UCSD-AML1 (cell line): Measurements from ENCODE around the gene ANKH.
"Not testable (repeated sequence)": the region's sequence is repeated elsewhere in the genome, so short reads cannot be mapped to it uniquely, and the experiment has no call there.

Experiments
- DNase-seq: peaks from one replicate; lab custom pipeline; 2025; ENCODE audit not compliant: unreplicated experiment; lab: John Stamatoyannopoulos, UW

The ANKH gene

DNA sequence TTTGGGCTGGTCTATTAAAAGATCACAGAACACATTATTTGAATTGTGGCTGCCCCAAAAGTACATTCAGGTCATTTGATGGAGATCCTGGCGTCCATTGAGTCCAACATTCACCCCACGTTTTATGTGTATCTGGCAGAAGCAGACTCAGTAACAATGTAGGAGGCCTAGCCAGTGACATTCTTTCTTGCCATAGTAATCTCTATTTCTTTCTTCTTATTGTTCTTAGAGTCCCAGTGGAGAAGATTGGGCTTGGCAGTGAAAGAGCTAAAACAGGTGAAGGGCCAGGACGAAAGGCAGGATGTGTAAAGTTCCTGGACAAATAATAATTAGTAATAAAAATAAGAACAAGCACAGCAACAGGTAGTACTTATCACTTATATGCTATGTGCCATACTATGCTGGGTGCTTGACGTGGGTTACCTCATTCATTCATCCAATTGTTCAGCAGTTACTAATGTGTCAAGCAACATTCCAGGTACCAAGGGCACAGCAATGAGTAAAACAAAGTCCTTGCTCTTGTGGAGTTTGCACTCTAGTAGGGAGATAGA lies 12.6 kb upstream of the ANKH start:
- no peak for DNase-seq

DNA sequence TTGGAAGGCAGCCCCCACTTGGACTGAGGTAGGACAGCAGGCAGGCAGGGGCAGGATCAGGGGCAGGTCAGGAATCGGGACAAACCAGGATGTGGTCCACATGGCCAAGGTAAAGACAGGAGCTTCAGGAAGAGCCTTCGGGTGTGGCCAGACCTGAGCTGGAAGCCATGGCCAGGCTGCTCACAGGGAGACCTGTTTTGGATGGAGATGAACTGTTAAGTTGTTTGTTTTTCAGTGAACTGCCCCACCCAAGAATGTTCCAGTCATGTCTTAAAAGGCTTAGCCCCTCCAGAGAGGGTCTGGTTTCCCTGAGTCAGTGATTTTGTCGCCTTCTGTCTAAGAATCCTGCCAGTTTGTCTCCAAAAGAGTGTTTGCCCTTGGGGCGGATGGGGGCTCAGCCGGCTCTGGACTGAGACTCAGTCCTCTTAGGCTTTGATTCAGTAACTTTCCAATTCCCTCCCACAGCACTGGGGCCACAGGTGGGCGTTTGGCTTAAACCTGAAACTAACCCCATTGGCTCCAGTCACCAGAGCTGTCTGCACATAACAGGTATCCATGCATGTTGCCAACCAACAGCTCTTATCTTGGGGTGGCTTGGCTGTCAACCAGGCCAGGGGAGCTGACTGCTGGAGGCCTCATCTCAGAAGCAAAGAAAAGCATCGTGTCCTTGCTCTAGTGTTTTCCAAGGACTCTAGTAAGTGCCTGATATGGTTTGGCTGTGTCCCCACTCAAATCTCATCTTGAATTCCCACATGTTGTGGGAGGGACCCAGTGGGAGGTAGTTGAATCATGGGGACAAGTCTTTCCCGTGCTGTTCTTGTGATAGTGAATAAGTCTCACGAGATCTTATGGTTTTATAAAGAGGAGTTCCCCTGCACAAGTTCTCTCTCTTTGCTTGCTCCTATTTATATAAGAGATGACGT lies 11.3 kb upstream of the ANKH start:
- DNase-seq, result no peak

DNA sequence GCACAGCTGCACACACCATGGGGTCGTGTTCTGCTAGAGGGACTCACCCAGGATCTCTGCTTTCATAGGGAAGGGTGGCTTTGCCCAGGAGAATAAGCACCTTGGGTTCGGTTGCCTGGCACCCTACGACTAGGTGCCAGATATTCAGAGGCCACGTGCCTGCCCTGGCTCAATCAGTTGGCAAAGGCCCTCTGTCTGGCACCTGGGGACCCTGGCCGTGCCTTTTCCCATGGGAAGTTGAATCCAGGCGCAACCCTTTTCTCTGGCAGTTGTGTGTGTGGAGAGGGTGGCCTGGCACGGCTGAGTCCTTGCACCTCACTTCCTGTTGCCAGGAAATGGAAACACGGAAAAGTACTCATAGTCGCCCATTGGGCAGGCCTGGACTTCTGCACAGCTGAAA lies 10.2 kb upstream of the ANKH start:
- DNase-seq, result no peak

DNA sequence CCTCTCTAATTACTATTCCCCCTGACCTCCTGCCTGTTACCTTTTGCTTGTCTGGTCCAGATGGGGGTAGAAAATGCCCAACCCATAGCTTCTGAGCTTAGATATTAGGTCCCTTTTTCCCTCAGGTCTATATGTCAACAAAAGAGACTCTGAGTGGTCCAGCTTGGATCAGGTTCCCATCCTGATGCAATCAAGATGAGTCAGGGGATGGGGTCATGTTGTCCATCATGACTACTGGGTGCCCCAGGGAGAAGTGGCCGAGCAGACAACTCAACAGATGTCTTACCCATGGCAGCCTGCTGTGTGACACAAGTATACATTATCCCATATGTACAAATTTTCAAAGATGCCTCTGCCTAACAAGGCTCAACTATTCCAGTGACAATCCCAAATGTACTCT lies 9.1 kb upstream of the ANKH start:
- no peak for DNase-seq

DNA sequence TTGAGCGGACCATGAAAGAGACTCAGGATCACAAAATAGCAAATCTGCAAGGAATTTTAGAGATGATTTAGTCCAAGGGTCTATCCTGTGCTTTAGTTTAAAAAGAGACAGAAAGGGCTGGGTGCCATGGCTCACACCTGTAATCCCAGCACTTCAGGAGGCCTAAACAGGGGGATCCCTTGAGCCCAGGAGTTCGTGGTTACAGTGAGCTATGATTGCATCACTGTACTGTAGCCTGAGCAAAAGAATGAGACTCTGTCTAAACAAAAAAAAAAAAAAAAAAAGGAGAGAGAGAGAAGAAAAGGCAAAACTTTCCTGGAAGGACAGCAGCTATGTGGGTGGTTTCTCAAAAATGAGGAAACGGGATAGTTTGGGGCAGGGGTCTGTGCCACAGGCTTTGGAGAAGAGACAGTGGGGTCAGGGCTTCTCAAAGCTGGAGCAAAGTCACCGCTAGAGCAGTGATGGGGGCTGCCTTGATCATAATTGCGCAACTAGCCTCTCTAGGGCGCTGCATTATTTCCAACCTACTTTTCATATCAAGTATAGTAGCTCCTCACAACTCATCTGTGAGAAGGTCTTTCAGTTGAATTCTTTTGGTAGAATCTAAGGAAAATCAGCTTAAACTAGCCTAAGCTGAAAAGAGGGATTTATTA lies 8.5 kb upstream of the ANKH start:
- DNase-seq, result no peak

DNA sequence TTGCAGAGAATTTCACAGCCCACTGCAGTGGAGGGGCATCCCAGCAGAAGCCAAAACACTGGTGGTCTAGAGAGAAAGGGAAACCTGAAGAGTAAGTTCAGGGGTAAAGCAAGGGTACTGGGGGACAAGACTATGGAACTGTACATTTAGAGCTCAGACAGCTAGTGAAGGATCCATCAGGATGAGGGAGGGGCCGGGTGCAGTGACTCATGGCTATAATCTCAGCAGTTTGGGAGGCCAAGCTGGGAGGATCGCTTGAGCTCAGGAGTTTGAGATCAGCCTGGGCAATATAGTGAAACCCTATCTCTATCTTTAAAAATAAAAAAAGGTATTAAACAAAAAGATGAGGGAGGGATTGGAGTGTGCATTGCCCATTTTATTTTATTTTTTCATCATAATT lies 7.8 kb upstream of the ANKH start:
- no peak for DNase-seq

DNA sequence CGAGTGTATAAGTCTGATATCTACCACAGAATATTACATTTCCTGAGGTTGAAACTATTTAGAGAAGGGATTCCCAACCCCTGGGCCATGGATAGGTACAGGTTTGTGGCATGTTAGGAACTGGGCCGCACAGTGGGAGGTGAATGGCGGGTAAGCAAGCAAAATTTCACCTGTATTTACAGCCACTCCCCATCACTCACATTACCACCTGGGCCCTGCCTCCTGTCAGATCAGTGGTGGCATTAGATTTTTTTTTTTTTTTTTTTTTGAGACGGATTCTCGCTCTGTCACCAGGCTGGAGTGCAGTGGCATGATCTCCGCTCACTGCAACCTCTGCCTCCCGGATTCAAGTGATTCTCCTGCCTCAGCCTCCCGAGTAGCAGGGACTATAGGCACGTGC lies 6.6 kb upstream of the ANKH start:
- DNase-seq, result not testable (repeated sequence)

DNA sequence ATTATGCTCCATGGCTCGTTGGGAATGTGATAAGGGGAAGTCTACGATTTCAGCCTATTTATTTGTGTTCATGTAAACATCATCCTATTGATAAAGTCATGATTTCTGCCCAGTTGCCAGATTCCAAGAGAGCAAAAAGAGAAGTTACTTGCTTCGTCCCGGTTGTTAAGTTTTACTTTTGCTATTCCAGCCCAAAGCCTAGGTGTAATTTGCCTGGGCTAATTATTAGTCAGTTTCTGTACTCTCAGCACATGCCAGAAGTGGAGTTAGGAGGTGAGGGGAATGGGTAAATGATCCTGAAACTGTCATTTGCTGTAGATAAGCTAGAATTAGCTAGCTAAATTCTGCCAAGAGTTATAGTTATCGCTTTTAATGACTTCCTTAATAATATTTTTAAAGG lies 4.5 kb upstream of the ANKH start:
- no peak for DNase-seq

DNA sequence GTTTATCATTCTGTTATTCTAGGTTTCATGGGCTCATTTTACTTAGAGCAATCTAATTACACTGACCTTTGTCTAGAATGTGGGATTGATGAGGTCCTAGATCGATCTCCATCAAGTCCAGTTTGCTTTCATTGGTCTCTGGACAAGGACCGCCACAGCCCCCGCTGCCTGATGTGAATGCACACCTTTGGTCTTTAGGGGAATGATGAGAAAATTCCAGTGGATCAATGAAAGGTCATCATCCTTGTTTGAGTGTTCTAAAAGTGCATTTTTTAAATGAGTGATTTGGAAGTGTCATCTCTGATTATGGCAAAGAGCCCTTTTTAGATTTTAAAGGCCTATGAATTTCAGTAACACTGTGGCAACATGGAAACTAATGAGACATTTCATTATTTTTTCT lies 2.2 kb upstream of the ANKH start:
- no peak for DNase-seq

DNA sequence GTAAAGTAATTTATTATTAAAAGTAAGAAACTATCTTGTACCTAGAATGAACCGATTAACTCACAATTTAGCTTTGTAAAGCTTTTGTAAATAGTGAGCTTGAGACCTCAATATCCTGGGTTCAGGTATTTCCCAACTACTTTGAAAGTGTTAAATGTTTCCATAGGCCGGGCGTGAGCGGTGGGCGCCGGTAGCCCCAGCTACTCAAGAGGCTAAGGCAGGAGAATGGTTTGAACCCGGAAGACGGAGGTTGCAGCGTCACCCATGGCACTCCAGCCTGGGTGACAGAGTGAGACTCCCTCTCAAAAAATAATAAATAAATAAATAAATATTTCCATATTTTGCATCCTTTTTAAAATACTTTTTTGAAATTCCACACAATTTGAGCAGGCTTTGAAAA lies 1.5 kb upstream of the ANKH start:
- DNase-seq, result no peak

DNA sequence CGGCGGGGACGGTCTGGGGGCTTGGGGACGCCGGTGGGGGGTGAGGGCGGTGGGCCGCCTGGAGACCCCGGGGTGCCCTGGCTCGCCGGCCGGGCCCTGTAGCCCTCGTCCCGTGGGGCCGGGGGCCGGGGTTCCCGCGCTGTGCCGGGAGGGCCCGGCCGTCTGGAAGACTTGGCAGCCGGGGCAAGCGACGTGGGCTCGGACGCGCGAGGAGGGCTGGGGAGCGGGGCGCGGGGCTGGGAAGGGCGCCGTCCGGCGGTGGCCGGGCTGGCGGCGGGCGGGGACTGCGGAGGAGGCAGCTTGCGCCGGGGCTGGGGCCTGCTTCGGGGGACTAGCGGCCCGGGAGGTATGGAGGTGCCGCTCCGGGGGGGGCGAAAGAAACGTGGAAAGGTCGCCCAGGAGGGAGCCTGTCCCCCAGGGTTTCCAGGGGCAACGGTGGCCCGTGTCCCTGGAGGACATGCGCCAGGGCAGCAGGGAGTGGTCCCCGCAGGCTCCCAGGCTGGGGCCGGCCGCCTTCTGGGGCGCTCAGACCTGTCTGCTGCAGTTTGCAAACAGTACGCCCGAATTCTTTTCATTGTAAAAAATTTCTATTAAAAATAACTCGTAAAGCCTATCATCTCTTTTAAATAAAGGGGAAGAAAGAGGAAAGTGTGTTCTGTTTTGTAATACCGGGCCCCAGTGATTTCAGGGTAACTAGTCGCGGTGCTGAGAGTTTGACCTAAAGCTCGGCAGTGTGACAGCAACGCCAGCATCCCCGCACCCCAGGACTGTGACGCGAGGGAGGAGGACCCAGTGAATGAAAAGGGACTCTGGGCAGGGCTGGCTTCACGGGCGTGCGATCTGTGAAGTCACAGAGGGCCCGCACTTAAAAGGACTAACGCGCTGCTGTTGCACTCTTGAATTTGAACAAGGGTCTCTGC lies 752 bp upstream of the ANKH start:
- DNase-seq, result peak; percentile 26

DNA sequence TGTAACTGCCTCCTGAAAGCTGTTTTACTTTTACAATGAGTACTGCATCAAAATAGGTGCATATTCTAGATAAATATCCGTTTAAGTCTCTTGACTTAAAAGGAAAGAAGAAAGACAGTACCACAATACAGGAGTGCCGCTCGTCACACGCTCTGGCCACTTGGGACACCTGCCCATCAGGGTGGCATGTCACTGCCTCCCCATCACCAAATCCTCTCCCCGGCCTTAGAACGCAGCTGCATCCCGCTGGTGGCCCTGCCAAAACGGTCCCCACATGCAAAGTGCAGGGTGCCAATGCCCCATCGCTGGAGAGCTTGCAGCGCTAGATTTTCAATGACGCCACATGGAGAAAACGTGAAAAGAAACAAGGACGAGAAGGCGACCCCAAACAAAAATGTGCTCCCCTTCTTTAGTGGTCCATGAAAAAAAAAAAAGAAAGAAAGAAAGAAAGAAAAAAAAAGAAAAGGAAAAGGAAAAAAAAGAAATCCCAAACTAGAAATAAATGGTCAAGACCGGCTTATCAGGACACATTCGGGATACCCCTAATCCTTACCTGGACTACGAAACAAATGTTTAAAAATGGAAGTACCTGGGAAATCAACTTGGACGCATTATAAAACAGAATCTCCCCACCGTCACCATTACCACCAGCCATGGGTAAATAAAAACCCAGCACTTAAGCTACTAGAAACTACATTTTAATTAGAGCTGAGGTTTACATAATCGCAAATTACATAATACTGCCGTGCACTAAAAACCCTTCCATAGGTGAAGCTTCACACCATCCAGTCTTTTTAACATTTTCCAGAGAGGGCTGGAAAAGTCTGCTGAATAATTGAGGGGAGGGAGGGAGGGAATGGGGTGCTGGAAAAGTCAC lies 1.0 kb downstream of the ANKH start:
- no peak for DNase-seq

DNA sequence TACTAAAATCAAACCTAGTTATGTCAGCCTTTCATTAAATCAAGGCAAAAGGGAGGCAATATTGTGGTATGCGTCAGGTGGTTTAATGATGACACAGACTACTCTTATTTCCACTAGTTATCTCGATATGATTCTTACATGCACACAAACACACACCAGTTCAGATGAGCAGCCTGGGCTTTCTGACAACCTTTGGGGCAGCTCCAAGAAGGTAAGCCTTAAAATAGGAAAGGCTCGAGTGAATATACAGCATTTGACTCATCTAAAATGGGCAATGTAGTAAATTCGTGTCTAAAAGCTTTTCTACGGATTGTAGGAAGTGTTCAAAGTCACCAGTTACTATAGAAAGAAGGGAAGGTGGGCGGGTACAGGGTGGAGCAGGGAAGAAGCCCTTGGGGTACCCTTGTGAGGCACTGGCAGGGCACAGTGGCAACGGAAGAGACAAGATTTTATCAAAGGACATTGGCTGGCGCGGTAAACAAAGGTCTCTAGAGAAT lies 1.9 kb downstream of the ANKH start:
- no peak for DNase-seq

DNA sequence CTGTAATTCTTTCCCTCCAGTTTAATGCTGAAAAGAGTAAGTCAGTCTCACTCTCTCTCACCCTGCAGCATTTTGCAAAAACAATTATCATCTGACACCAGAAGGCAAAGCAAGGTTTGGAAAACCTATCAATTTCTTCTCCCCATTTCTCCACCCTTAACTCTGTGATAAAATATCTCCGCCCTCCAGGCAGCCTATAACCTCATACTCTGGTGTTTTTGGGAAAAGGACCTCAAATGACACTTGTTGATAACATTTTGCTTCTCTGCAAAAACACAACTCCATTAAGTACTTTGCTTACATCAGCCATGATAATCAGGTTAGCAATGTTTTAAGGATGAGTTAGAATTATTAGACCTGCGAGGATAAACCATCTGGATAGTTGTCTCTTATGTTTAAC lies 2.3 kb downstream of the ANKH start:
- DNase-seq, result no peak

DNA sequence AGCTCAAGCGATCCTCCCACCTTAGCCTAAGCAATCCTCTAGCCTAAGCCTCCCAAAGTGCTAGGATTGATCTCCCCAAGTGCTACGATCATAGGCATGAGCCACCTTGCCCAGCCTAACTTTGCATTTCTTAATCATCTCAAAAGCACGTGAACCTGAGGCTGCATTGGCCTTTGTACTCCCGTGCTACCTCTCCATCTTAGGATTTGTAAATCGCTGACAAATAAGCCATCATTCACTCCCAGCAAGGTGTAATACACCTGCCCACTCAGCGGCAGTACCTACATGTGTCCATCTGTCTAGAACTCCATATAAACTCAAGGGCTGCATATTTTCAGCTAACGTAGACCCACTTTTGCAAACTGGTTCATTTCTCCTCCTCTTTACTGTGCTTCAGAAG lies 2.8 kb downstream of the ANKH start:
- DNase-seq, result no peak

DNA sequence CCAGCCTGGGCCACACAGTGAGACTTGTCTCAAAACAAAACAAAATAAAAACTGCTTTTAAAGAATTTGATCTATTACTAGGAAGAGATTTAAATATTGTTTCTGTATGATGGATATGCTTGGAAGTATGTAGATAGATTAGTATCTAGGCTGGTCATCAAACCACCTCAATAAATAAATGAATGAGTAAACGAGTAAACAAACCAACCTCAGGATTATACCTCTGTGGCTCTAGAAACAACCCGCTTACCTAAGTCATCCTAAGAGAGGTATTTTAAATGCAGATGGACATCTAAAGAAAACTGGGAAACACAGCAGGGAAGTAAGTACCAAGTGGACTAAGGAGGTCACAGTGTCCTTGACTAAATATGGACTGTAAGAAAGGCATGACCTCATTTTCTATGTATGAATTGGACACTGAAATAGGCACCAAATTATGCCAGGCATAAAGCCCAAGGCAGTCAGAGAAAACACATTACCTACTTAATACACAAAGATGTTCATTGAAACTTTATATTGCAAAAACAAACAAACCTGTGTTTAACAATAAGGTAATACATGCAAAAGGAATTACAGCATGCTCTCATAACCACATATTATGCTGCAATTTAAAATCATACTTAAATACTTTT lies 7.3 kb downstream of the ANKH start:
- no peak for DNase-seq

DNA sequence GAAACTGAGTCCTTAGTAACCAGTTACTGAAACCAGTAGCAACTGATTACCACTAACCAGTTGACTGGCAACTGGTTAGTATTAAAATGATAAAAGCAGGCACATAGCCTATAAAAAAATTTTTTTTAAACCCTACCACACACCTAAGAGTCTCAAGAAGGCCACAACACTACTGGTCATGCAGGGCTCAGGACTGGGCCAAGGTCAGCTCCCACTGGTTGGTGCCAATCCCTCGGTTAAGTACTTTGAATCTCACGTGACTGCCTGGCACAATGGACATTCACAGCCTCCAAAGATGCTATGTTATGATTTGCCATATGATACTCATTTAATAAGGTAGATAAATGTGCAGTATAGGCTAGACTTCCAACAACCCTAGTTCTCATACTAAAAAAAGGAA lies 8.5 kb downstream of the ANKH start:
- DNase-seq, result no peak

DNA sequence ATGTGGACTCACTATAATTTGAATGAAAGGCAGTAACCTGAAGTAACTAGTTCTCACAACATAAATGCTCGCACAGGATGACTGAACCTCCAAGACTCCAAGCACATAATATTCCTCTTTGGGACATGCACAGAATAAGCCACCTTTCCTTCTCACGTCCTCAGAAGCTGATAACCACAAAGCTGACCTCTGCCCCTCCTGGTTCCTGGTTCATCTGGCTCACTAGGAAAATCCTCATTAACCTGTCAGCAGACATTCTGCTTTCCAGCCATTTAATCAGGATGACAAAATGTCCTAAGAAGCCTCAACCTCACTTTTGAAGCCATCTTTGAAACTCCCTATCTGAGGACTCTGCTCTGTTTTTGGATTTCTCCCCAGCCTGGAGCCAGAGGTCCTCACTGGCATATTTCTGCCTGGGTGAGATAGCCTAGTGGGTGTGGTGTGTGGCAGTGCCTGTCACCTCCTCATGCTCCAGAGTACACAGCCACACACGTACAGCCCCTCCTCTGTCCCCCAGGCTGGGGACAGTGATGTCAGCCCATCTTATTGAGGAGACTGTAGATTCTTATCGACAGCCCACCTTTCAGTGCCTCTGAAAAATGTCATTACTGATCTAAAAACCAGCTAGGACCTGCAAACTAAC lies 10.3 kb downstream of the ANKH start:
- no peak for DNase-seq

DNA sequence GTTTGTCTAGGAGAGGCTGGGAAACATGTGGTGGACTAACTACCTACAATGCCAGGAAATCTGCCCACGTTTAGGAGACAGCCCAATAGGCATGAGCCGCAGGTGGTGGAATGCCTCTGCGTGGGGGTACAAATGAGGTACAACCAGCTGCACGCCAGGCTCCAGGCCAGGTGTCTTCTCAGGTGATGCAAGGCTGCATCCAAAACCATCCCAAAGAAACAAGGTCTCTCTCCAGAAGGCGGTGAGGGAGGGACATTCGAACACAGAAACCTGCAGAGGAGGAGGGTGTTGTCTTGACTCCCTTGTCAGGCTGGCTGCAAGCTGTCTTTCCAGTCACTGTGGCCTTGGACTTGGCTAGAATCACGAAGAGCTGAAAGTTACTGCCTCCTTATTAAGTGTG lies 11.6 kb downstream of the ANKH start:
- no peak for DNase-seq
